AG09309 (cell line): ENCODE measurements around the gene EPX.

Experiments
- DNase-seq: peaks from one replicate; pipeline ENCODE4 v3.0.0-alpha.2; 2010; ENCODE audit warnings: low read depth
- H3K4me3 ChIP-seq: 2 replicates; pipeline ENCODE4 v1.5.1; 2011; ENCODE audit warnings: mild to moderate bottlenecking, low read depth, low read length, moderate library complexity; ENCODE audit not compliant: control insufficient read depth
- TF ChIP-seq, protein P1 (sequence below): IDR thresholded peaks from 2 replicates; pipeline ENCODE4 v1.5.1; 2011; ENCODE audit warnings: mild to moderate bottlenecking, low read depth, low read length, inconsistent platforms; ENCODE audit not compliant: insufficient read depth, control insufficient read depth; ENCODE audit errors: missing control alignments

Gene EPX

DNA sequence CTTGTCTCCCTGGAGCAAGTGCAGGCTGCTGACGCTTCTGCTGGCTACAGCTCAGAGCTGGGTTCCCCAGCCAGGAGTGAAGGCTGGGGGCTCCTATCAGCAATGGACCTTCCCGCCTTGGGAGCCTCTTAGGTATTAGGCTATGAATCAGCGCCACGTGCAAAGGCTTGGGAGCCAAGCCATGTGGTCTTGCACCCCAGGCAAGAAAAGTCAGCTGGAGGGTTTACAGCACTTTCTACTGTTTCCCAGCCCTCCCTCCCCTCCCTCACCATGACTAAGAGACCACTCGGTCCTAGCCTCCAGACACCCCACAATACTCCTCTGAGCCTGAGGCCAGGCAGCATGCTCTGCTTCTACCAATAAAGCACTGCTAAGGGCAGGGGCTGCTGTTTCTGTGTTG is 12.3 kb downstream of the EPX start:
- TF ChIP-seq, protein P1, sequence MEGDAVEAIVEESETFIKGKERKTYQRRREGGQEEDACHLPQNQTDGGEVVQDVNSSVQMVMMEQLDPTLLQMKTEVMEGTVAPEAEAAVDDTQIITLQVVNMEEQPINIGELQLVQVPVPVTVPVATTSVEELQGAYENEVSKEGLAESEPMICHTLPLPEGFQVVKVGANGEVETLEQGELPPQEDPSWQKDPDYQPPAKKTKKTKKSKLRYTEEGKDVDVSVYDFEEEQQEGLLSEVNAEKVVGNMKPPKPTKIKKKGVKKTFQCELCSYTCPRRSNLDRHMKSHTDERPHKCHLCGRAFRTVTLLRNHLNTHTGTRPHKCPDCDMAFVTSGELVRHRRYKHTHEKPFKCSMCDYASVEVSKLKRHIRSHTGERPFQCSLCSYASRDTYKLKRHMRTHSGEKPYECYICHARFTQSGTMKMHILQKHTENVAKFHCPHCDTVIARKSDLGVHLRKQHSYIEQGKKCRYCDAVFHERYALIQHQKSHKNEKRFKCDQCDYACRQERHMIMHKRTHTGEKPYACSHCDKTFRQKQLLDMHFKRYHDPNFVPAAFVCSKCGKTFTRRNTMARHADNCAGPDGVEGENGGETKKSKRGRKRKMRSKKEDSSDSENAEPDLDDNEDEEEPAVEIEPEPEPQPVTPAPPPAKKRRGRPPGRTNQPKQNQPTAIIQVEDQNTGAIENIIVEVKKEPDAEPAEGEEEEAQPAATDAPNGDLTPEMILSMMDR: no peak
- DNase-seq: no peak

GRCh38 chr17:58205936-58206335 is 13.4 kb downstream of the EPX start:
- TF ChIP-seq, protein P1: no peak
- H3K4me3 ChIP-seq: no peak overlapping the region
- DNase-seq: no peak

More for the DNA sequence above, 12.3 kb downstream of the EPX start:
- no peak overlapping the region for H3K4me3 ChIP-seq

DNA sequence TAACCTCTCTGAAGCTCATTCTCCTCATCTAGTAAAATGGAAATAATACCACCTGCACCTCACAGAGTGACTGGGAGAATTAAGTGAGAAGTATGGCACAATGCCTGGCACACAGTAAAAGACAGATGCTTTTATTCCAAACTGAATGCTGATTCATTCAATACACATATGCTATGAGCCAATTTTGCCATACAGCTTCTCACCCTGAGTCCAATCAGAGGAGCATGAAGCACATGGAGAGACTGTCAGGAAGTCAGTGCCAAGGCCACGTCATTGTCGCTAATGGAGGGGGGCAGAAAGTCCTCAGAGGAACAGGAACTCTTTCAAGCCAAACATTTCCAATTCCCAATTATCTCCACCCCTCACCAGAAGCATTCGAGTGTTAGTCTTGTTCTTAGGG is 14.9 kb downstream of the EPX start:
- no peak overlapping the region for H3K4me3 ChIP-seq
- DNase-seq: no peak
- TF ChIP-seq, protein P1: no peak

- no peak overlapping the region for H3K4me3 ChIP-seq
- no peak for DNase-seq
- TF ChIP-seq, protein P1: no peak
Measured at GRCh38 chr17:58208344-58208743, 15.8 kb downstream of the EPX start.

DNA sequence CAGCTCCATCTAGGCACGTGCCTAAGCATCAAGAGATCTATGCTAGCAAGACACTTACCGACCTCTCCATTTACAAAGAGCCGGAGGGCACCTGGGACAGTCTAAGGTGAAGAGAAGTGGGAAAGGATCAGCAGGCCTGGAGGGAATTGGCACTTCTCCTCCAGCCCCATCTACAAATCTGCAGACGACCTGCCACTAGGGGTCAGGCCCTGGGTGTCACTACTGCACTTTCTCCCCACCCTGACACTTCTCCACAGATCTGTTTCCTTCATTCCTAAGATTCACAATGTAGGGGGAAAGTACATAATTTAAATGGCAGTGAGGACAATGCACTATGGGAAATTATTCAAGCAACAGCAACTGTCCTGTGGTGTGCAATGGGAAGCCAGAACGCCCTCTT is 18.4 kb downstream of the EPX start:
- no peak overlapping the region for H3K4me3 ChIP-seq
- TF ChIP-seq, protein P1: no peak
- no peak for DNase-seq

DNA sequence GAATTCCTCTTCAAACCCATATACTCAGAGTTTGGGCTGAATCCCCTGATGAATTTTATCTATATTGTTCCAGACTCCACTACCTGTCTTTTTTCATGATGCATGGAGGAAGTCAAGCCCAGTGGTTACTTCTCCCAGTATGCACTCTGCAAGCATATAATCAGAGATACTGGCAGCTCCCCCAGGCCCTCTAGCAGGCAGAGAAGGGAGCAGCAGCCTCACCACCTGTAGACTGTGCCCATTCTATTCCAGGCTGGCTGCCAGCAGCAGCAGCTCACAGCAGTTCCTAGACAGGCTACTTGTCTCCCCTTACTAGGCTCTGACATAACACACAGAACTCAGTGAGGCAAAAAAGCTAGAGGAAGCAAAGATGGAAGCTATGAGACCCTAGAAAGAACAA is 23.2 kb downstream of the EPX start:
- TF ChIP-seq, protein P1: no peak
- no peak for DNase-seq
- no peak overlapping the region for H3K4me3 ChIP-seq

DNA sequence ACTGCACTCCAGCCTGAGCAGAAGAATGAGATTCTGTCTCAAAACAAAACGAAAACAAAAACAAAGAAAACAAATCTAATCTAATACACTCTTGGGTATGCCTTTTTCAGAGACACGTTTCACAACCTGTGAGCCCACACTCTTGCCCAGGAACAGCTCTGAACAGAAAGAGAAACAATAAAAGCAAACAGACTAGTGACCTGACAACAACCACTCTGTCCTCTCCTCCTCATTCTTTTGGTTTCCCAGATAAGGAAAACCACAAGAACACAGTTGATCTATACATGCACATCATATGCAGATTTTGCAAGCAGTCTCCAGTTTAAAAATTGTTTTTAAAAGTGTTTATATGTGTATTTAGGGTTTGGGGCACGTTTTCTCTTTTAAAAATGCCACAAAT is 25.2 kb downstream of the EPX start:
- H3K4me3 ChIP-seq: no peak overlapping the region
- no peak for DNase-seq
- TF ChIP-seq, protein P1: no peak
